Measurements from ENCODE around the gene MATN1. TPM values are rescaled to one million over a fixed set of nuclear protein-coding genes. Genes with fewer than 3 reads are reported as not detected.

The MATN1 gene
- total RNA-seq, 1 donor from 2014 or later = 0.22 TPM

- no peak for TF ChIP-seq CTCF (IDR thresholded peaks at IDR 0.05; ENCODE audit: partially characterized antibody, unreplicated experiment)
- H3K4me3 Mint-ChIP-seq (ENCODE audit: unreplicated experiment) = no peak overlapping the region
- peaks cover 2% of the 10 kb centered on the region for H3K9me3 Mint-ChIP-seq (ENCODE audit: unreplicated experiment)
- peaks cover 18% of the 10 kb centered on the region for H3K4me1 Mint-ChIP-seq (ENCODE audit: low read depth, unreplicated experiment)
- no peaks in the 10 kb centered on the region for H3K36me3 Mint-ChIP-seq (ENCODE audit: unreplicated experiment)
- H3K27ac Mint-ChIP-seq (ENCODE audit: unreplicated experiment) = no peak overlapping the region
- DNase-seq = no peak
- peaks cover 9% of the 10 kb centered on the region for H3K27me3 Mint-ChIP-seq (ENCODE audit: unreplicated experiment)
Measured at GRCh38 chr1:30706528-30706927, 16.9 kb downstream of the MATN1 start.

DNA sequence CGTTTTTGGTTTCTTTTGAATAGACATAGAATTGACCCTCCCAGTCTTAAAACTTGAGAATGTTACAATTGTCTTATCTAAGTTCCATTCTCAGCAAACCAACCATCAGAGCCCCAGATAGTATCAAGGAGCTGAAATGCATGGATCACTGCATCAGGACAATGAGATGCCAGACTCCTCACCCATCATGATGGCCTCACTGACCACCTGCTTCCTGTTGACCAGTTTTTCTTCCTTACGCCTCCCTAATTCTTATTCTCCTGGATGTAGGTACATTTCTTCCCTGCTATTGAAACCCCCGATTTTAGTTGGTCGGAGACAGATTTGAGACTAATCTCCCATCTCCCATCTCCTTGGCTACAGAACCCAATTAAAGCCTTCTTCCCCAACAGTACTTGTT, 17.7 kb downstream of the MATN1 start:
- H3K27me3 Mint-ChIP-seq (ENCODE audit: unreplicated experiment) = peaks cover 6% of the 10 kb centered on the region
- no peaks in the 10 kb centered on the region for H3K36me3 Mint-ChIP-seq (ENCODE audit: unreplicated experiment)
- H3K9me3 Mint-ChIP-seq (ENCODE audit: unreplicated experiment) = peaks cover 2% of the 10 kb centered on the region
- H3K27ac Mint-ChIP-seq (ENCODE audit: unreplicated experiment) = no peak overlapping the region
- H3K4me3 Mint-ChIP-seq (ENCODE audit: unreplicated experiment) = no peak overlapping the region
- TF ChIP-seq CTCF (IDR thresholded peaks at IDR 0.05; ENCODE audit: partially characterized antibody, unreplicated experiment) = no peak
- DNase-seq = no peak
- peaks cover 10% of the 10 kb centered on the region for H3K4me1 Mint-ChIP-seq (ENCODE audit: low read depth, unreplicated experiment)

DNA sequence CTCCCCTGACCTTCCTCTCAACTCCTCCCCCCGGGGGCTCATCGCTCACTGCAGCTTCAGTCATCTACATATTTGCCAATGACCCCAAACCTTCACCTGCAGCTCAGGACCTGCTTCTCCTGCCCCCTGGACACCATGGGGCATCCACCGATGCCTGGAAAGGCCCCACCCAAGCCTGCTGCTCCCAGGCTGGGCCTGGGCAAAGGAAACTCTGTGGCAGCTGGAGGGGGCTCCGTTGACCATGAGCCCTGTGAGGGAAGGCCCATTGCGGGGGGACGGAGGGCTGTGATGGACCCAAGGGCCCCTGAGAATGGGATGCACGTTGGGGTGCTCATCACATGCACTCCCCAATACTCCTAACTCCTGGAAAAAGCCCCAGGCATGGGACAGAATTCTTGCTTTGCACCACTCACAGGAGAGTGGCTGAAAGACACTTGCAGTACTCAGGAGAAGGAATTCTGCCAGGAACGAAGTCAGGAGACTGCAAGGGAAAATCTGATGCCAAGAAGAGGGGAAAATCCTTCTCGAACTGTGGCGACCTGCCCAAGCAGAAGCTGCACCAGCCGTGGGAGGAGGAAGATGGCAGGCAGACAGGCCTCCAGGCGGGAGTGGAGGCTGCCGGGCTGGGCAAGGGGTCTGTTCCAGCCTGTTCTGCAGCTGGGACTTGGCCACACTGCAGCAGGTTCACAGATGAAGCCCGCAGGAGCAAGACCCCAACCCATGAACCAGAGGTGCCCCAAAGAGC, 18.4 kb downstream of the MATN1 start:
- peaks cover 6% of the 10 kb centered on the region for H3K27me3 Mint-ChIP-seq (ENCODE audit: unreplicated experiment)
- peaks cover 2% of the 10 kb centered on the region for H3K4me1 Mint-ChIP-seq (ENCODE audit: low read depth, unreplicated experiment)
- peaks cover 2% of the 10 kb centered on the region for H3K9me3 Mint-ChIP-seq (ENCODE audit: unreplicated experiment)
- no peak overlapping the region for H3K4me3 Mint-ChIP-seq (ENCODE audit: unreplicated experiment)
- no peak for TF ChIP-seq CTCF (IDR thresholded peaks at IDR 0.05; ENCODE audit: partially characterized antibody, unreplicated experiment)
- no peak overlapping the region for H3K27ac Mint-ChIP-seq (ENCODE audit: unreplicated experiment)
- no peak for DNase-seq
- H3K36me3 Mint-ChIP-seq (ENCODE audit: unreplicated experiment) = no peaks in the 10 kb centered on the region

DNA sequence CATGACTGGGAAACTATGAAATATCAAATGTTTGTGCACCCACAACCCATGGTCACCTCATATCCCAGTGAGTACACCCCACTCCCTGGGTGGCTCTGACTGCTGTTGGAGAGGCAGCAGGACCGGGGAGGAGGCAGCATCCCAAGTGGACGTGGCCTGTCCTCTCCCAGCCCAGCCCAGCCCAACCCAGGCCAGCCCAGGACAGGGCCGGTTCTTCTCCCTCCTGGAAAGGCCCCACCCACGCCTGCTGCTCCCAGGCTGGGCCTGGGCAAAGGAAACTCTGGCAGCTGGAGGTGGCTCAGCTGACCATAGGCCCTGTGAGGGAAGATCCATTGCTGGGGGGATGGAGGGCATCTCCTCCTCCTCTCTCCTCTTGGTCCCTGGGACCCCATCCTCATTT, 19.1 kb downstream of the MATN1 start:
- Mint-ChIP-seq H3K27ac (ENCODE audit: unreplicated experiment) (no peak overlapping the region), H3K9me3 (ENCODE audit: unreplicated experiment) (peaks cover 2% of the 10 kb centered on the region), H3K36me3 (ENCODE audit: unreplicated experiment) (no peaks in the 10 kb centered on the region), H3K27me3 (ENCODE audit: unreplicated experiment) (peaks cover 4% of the 10 kb centered on the region), H3K4me3 (ENCODE audit: unreplicated experiment) (no peak overlapping the region), H3K4me1 (ENCODE audit: low read depth, unreplicated experiment) (no peaks in the 10 kb centered on the region)
- TF ChIP-seq CTCF (IDR thresholded peaks at IDR 0.05; ENCODE audit: partially characterized antibody, unreplicated experiment) = no peak
- no peak for DNase-seq

GRCh38 chr1:30702823-30703222, 20.6 kb downstream of the MATN1 start:
- Mint-ChIP-seq H3K4me1 (ENCODE audit: low read depth, unreplicated experiment) (peaks cover 2% of the 10 kb centered on the region), H3K27ac (ENCODE audit: unreplicated experiment) (no peak overlapping the region), H3K27me3 (ENCODE audit: unreplicated experiment) (no peaks in the 10 kb centered on the region), H3K4me3 (ENCODE audit: unreplicated experiment) (no peak overlapping the region), H3K36me3 (ENCODE audit: unreplicated experiment) (no peaks in the 10 kb centered on the region), H3K9me3 (ENCODE audit: unreplicated experiment) (peaks cover 2% of the 10 kb centered on the region)
- no peak for TF ChIP-seq CTCF (IDR thresholded peaks at IDR 0.05; ENCODE audit: partially characterized antibody, unreplicated experiment)
- DNase-seq = no peak

Data from glutamatergic neuron (in vitro differentiated cells).